HL-60 (cell line): ENCODE results near the gene KIAA1217.

Experiments
- GABPA ChIP-seq: IDR thresholded peaks from 2 replicates; pipeline ENCODE4 v1.6.1; 2012; ENCODE audit warnings: low read depth
- POLR2AphosphoS5 ChIP-seq: IDR thresholded peaks from 2 replicates; pipeline ENCODE4 v1.6.1; 2012; ENCODE audit warnings: low read depth
- REST ChIP-seq: IDR thresholded peaks from 2 replicates; pipeline ENCODE4 v1.6.1; 2012; ENCODE audit warnings: low read depth; ENCODE audit not compliant: insufficient replicate concordance
- TF ChIP-seq, protein P1 (sequence below): IDR thresholded peaks from one replicate; pipeline ENCODE4 v1.5.1; 2011; ENCODE audit warnings: low read length, control low read depth, inconsistent platforms; ENCODE audit not compliant: insufficient read depth

DNA sequence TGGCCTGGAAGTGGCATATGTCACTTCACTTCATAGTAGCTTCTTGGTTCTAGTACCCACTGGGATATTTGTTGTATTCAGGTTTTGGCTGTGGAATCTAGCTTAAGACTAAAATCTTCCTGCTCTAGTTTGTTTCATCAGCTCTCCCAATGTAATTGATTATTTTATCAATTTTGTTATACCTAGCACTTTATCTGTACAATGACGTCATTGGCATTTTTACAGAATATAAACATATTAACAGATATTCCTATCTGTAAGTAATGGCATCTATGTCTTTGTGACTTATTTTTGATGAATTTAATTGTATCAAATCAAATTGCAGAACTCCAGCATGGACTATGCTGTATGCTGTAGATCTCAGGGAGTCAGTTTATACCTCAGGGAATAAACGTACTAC, 19.7 kb downstream of the KIAA1217 start:
- TF ChIP-seq POLR2AphosphoS5 (no peak), GABPA (no peak), REST (no peak)
- TF ChIP-seq, protein P1, sequence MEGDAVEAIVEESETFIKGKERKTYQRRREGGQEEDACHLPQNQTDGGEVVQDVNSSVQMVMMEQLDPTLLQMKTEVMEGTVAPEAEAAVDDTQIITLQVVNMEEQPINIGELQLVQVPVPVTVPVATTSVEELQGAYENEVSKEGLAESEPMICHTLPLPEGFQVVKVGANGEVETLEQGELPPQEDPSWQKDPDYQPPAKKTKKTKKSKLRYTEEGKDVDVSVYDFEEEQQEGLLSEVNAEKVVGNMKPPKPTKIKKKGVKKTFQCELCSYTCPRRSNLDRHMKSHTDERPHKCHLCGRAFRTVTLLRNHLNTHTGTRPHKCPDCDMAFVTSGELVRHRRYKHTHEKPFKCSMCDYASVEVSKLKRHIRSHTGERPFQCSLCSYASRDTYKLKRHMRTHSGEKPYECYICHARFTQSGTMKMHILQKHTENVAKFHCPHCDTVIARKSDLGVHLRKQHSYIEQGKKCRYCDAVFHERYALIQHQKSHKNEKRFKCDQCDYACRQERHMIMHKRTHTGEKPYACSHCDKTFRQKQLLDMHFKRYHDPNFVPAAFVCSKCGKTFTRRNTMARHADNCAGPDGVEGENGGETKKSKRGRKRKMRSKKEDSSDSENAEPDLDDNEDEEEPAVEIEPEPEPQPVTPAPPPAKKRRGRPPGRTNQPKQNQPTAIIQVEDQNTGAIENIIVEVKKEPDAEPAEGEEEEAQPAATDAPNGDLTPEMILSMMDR = no peak
